ENCODE results near the gene BRF1.
"Not testable (repeated sequence)": the region's sequence is repeated elsewhere in the genome, so short reads cannot be mapped to it uniquely, and the experiment has no call there.

The BRF1 gene, protein sequence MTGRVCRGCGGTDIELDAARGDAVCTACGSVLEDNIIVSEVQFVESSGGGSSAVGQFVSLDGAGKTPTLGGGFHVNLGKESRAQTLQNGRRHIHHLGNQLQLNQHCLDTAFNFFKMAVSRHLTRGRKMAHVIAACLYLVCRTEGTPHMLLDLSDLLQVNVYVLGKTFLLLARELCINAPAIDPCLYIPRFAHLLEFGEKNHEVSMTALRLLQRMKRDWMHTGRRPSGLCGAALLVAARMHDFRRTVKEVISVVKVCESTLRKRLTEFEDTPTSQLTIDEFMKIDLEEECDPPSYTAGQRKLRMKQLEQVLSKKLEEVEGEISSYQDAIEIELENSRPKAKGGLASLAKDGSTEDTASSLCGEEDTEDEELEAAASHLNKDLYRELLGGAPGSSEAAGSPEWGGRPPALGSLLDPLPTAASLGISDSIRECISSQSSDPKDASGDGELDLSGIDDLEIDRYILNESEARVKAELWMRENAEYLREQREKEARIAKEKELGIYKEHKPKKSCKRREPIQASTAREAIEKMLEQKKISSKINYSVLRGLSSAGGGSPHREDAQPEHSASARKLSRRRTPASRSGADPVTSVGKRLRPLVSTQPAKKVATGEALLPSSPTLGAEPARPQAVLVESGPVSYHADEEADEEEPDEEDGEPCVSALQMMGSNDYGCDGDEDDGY

DNA sequence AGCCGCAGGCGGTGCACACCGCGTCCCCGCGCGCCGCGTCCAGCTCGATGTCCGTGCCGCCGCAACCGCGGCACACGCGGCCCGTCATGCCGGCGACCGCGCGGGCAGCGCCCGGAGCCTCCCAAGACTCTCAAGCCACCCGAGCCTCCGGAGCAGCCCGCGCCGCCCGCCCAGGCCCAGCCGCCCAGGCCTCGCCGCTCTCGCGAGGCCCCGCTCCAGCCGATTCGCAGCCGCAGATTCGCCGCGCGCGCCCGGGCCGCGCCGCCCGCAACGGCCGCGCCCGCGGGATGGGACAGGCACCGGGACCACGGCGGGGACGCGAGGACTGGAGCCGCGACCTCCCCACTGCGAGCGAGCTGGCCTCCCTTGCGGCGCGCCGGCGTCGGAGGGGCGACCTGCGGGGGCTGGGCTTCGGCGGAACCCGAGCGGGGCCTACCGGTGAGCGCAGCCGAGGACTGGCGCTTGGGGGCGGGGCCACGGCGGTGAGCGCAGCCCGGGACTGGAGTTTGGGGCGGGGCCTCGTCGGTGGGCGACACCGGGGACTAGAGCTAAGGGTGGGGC lies at the start of gene BRF1:
TSS of gene BRF1 (minus strand) at position 460 of the 561 bp plus-strand sequence. CDS start at position 88, 372 bp downstream.
- DNase-seq (ENCODE audit: low spot score), result peak; percentile 97

DNA sequence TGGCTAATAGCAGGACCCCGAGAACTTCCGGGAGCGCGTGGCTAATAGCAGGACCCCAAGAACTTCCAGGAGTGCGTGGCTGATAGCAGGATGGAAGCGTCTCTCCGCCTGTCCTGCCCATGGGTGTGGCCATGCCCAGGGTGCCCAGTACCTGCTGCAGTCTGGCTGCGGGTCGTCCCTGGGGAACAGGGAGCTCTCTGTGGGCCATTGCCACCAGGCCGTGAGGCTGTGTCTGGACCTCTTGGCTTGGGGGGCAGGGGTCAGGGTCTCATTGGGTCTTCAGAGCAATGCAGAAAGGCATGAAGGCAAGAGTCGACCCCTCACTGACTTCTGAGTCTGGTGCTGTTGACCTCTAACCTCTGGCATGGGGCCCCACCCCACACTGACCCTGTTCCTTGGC lies 49.2 kb upstream of the BRF1 start:
- no peak for DNase-seq (ENCODE audit: low spot score)

DNA sequence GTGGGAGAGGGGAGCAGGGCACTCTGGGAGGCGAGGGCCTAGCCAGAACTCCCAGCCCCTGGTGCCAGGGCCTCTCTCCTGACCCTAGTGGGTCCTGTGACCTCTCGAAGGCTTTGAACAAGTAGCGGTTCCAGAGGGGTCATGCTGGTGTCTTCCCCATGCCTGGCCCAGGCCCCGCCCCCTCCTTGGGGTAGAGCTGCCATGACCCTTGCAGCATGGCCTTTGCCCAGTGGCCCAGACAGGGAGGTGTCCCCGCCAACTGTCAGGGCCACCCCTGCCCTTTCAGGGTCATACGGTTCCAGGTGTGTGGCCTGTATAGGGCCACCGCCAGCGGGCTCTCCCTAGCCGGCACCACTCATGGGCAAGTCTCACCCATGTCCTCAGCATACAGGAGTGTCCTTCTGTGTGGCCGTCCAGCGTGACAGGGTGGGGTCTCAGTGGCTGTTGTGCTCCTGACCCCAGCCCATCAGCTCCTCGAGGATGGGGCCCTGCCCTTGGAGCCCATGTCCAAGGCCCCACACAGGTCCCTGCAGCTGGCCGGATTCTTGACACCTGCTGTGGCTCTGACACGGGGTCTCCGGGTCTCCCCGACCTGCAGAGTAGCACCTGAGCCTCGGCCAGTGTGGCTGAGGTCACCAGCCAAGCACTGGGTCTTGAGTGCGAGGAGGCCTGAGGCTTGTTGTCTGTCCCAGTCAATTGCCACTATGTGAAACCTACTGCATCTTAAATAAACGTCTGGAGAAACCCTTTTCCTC lies 48.3 kb upstream of the BRF1 start:
- no peak for DNase-seq (ENCODE audit: low spot score)

DNA sequence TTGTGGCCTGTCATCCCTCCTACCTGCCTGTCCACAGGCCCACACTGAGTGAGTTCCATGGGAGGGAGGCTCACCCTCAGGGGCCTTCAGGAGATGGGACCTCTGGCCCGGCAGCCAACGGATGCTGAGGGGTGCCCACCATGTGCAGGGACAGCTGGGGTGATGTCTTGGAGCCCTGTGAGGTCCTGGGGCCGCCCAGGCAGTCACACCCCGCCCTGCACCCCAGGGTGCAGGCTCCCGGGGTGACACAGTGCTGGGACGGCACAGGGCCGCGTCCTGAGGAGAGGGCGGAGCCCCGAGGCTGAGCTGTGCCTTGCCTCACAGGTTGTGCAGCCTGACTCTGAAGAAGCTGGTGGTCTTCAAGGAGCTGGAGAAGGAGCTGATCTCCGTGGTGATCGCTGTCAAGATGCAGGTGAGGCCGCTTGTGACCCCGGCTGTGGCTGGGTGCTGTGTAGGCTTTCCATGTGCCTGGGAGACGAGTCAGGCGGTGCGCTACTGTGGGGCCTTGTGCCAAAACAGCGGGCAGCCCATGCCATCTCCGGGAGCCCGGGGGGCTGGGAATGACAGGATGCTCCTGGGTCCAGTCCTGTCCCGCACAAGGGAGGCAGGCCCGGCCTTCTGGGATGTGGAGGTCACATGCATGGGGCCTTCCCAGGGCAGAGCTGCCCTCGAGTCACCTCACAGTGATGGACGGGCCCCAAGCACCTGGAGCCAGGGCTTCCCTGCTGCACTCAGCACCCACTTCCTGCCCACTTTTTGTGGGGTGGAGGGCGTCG lies 47.6 kb upstream of the BRF1 start:
- no peak for DNase-seq (ENCODE audit: low spot score)

DNA sequence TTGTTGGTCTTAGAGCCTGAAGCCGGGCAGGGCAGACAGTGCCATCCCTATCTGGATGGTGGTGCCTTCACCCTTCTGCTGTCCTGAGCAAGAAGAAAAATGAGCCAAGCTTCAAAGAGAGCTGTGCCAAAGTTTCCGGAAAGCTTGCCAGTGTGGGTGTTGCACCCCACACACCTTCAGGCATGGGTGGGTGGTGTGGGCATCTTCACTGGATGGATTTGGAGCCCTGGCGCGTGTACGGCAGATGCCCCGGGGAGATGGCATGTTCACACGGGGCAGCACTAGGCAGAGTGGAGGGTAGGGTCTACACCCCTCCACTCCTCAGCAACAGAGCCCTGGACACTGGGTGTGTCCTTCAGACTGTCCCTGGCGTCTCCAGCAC lies 46.8 kb upstream of the BRF1 start:
- no peak for DNase-seq (ENCODE audit: low spot score)

DNA sequence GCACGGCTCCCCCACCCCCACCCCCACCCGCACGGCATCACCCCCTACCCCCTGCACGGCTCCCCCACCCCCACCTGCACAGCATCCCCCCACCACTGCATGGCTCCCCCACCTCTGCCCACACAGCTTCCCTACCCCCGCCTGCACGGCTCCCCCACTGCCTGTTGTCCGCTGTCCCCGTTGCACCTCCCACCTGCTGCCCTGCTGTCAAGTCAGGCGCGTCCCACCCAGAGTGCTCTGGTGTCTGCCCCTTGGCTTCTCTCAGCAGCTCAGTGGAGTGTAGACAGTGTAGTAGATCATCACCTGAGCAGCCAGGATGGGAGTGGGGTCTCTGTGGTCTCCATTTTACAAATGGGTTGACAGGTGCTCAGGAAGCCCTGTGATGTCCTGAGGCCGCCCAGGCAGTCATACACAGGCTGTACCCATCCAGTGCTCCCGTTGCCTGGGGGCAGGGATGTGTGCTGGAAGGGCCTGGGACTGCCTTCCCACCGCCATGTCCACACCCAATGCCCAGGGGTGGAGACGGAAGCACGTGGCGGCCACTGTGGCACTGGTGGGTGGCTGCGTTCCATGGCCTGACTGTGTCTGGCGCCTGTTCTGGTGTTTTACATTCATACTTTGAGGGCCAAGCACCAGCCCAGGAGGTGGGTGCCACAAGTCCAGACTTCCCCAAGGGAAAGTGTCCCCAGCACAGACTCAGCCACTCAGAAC lies 46.2 kb upstream of the BRF1 start:
- DNase-seq (ENCODE audit: low spot score), result no peak

DNA sequence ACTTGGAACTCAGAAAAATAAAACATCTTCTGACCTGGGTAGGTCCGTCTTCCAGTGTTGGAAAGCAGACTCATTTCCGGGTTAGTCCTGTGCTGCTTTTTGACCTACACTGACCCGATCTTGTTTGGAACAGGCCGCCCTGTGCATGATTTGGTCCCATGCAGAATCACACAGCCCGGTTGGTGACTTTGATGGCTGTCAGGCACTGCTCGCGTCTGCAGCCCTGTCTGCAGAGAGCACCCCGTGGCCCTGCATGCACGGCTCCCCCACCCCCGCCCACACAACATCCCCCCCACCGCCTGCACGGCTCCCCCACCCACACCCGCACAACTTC lies 45.4 kb upstream of the BRF1 start:
- DNase-seq (ENCODE audit: low spot score), result no peak

DNA sequence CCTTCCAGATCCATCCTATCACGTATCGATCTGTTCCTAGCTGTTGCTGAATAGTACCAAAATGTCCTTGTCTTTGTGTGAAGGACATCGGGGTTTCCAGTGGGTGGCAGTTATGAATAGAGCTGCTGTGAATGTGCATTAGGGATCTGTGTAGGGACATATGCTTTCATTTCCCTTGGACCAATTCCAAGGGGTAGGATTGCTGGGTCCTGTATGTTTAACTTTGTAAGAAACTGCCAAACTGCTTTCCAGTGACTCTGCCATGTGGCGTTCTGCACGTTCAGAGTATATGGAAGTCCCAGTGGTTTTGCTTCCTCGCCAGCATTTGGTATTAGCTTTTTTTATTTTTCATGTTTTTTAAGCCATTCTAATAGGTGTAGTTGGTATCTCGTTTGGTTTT lies 42.4 kb upstream of the BRF1 start:
- DNase-seq (ENCODE audit: low spot score), result no peak

DNA sequence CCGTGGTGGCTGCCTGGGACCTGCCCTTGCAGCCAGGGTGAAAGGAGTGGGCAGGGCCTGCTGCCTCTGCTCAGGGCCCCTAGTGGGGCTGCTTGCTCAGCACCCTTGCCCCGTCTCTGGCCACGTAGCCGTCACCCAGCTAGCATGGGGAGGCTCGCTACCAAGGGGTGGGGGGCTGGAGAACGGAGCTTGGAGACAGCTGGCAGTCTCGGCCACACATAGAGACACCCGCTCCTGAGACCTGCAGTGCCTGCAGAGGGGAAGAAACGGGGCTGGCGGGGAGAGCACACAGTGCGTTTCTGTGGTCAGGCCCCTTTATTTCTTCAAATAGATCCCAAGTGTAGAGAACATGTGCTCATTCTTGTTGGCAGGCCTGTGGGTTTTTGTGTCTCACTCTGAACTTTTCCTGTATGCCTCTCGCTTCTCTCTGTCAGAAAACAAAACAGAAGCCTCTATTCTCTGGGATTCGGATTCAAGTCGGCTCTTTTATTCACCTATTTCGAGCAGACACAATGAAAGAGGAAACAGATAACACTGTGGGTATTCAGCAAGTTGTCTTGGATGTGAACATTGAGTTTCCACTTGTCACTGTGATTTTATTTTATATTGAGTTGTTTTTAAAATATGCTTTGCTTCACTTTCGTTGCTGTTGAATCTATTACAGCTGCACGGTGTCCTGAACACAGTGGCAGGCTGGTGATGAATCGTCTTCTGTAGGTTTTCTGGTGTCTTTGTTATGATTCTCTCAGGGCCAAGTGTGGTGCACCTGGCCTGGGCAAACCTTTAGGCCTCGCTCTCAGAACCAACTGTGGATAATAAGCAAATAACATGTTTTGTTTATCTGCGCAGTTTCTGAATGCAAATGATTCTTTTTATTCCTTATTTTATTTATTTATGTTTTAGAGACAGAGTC lies 40.3 kb upstream of the BRF1 start:
- no peak for DNase-seq (ENCODE audit: low spot score)

DNA sequence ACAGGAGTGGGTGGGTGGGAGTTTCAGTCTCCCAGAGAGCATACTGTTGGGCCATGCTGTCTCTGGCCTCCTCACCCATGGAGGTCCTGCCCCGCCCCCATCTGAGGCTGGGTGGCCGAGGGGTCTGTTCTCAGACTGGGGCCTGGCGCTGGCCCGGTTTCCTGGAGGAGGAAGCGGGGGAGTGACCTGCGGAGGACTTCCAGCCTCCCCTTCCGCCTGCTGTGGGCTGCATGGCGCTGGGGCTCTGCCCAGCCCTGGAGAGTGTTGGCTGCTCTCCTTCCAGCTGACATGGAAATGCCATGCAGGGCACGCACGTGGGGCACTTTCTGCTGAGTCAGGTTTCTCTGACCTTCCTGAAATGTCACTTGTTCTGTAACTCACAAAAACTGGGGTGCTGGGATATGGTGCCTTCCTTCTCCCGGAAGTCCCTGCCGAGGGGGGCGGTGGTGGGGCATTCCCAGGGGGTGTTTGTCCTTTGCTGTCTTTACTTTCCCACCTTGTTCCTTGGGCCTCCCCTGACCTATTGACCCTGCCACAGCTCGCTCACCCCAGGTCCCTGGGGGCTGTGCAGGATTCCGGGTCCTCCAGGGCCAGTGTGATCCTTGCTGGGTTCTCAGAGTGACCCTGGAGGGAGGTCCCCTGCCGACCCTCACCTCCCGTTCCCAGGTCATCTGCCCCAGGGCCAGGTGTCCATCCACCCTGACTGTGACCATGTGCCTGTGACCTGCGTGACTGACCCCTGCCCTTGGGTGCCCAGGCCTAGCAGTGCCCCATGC lies 37.4 kb upstream of the BRF1 start:
- DNase-seq (ENCODE audit: low spot score), result no peak

DNA sequence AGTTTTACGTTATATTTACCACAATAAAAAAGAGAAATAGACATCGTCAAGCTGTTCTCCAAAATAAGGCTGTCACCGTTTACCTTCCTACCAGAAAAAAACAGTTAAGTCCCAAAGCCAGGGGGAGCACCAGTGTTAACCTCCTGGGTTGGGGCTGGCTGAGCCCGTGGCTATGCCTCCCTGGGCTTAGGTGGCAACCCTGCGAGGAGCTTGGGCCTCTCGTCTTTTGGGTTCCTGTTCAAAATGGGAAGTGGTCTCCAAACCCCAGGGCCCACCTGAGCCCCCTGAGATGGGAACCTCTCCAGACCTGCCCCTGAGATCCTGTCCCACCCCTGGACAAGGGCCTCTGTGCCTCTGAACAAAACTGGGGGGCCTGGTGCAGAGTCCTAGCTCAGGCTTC lies 36.6 kb upstream of the BRF1 start:
- no peak for DNase-seq (ENCODE audit: low spot score)

DNA sequence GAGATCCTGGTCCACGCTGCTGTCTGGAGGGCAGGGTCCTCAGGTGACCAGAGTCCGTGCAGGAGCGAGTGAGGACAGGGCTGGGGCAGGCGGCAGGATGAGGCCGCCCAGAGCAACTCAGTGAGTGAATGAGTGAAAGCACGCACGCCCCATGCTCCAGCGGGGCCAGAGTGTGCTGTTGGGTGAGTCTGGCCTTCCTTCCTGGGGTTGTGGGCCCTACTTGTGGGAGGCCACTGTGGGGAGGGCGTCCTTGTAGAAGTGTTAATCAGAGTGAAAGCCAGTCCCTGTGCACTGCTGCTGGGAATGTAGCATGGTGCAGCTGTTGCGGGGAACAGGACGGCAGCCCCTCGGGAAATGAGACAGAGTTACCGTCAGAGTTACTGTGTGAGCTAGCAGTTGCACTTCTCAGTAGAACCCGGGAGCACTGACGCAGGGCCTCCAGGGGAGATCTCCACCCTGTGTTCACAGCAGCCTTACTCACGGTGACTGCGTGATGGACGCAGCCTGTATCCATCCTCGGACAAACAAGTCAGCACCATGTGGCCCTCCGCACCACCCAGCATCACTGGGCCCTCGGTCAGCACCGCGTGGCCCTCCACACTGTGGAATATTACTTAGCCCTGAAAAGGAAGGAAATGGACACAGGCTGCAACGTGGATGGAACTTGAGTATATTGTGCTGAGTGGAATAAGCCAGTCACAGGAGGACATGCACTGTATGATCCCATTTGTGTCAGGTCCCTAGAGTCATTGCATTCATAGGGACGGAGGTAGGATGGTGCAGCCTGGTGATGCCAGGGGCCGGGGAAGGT lies 35.9 kb upstream of the BRF1 start:
- DNase-seq (ENCODE audit: low spot score), result no peak

DNA sequence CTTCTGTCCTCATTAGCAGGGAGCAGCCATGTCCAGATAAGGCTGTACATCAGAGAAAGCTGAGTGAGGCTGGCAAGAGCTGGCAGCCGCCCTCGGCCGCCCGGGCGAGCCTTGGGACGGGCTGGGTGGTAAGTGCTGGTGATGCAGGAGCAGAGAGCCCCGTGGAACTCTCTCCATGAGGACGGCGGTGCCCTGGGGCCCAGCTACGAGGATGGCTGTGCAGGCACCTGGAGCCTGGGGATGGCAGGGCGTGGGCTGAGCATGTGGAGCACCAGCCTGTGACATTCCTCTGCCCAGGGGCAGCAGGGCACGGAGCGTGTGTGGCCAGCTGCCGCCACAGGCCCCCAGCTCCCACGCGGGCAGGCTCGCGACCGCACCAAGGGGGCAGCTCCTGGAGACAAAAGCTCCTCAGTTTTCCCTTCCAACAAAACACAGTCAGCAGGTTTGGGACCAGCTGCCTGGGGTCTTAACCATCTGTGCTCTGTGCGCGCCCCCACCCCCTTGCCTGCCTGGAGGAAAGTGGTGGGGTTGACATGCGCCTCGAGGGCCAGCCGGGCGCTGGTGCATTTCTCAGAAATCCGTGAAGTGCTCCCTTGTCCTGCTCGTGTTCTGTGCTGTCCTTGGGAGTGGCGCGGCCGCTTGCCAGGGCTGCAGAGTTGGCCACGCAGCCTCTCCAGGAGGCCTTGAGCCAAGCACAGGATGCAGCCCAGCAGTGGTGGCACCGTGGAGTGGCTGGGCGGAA lies 35.1 kb upstream of the BRF1 start:
- DNase-seq (ENCODE audit: low spot score), result no peak

DNA sequence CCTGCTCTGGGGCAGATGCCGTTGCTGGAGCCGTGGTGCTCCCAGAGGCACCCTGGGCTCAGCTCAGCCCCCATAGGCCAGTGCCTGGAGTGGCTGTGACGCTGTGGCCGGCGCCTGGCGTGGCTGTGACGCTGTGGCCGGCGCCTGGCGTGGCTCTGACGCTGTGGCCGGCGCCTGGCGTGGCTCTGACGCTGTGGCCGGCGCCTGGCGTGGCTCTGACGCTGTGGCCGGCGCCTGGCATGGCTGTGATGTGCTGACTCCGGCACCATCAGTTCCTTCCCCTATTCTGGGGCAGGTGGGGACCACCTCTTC lies 34.4 kb upstream of the BRF1 start:
- not testable (repeated sequence) for DNase-seq (ENCODE audit: low spot score)

DNA sequence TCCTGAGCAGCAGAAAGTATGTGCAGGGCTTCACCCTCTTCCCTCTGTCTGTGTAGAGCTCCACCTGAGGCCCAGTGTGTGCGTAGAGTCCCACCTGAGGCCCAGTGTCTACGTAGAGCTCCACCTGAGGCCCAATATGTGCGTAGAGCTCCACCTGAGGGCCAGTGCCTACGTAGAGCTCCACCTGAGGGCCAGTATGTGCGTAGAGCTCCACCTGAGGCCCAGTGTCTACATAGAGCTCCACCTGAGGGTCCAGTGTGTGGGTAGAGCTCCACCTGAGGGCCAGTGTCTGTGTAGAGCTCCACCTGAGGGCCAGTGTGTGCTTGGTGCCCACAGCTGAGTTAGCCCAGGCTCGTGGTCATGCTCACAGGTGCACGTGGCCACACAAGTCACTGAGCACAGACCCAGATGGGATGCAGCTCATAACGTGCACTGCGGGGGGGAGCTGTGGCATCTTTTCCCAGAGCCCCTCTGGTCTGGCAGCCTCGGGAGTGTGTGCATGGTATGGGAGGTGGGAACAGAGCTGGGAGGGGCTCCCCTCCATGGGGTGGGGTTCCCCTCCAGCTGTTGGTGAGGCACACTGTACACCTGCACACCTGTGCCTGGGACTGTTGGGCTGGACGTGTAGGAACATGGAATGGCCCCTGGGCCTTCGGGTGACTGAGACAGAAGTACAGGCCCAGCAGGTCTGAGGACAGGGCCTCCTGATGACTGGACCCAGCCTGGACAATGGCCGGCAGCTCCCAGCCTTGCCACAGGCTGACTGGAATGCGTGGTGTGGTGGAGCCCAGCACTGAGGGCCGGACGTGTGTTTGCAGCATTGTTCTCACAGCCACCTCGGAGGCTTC lies 33.8 kb upstream of the BRF1 start:
- no peak for DNase-seq (ENCODE audit: low spot score)

DNA sequence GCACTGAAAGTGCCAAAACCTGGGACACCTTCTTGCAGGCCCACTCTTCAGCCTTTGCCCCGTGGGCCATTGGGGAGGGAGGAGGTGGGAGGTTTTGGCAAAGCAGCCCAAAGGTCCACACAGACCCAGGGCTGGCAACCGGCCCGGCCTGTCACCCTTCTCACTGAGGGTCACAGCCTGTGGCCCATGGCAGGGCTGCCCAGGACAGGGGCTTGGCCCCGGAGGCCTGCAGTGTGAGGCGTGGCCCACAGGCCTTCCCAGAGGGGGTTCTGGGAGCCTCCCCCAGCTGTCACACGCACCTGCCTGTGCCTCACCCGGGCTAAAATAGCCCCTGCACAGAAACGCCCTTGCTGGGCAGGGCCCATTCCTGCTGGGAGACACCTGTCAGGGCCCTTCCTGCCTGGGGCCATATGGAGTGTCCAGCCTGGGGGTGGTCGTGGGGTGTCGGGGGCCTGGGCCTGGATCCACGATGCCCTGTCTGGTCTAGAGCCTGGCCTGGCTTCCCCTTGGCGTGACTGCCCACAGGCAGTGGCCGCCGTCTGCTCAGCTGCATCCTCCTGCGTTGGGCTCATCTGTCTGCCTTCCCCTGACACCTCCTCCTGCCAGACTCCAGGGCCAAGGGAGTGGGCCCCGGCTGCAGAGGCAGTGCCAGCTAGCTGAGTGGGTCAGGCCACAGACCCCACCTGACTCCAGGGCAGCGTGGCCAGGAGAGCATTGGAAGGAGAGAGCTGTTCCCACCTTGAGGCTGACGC lies 33.0 kb upstream of the BRF1 start:
- DNase-seq (ENCODE audit: low spot score), result no peak
